HG03520 (cell line): Measurements from ENCODE around the gene LRFN4.

Experiments
- ATAC-seq: cut with Tn5 transposase; IDR thresholded peaks from one replicate; pipeline ENCODE4 v1.9.1; 2021; ENCODE audit warnings: mild to moderate bottlenecking, moderate library complexity; ENCODE audit not compliant: unreplicated experiment

The LRFN4 gene

DNA sequence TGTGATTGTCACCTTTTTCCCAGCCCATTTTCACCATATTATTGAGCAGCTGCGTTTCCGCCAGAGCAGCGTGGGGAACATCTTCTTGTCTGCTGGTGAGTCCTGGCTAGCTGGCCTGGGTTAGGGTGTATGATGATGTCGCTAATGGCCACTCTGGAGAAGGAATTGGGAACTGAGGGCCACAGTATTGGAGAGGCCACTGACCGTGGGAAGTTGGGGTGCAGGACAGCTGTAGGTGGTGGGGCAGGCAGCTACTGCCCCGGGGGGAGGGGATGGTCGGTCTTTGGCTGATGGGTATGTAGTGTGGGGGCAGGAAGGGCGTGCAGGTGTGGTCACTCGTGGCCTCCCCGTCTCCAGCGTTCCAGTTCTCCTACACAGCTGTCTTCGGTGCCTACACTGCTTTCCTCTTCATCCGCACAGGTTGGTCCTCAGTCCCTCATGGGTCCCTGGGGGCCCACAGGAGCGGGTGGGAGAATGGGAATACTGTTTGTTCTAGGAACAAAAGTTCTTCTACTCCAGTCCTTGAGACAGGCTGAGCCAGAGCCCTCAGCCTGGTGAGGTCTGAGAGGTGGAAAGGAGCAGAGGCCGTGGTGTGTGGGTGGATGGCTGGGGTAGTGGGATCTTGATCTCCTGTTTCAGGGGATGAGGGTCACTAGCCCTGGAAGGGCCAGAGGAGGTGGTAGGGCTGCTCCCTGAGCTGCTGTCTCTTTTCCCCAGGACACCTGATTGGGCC, 11.6 kb upstream of the LRFN4 start:
- no peak for ATAC-seq

DNA sequence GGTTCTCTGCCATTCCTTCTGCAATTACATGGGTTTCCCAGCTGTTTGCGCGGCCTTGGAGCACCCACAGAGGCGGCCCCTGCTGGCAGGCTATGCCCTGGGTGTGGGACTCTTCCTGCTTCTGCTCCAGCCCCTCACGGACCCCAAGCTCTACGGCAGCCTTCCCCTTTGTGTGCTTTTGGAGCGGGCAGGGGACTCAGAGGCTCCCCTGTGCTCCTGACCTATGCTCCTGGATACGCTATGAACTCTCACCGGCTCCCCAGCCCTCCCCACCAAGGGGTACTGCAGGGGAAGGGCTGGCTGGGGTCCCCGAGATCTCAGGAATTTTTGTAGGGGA, 11.0 kb upstream of the LRFN4 start:
- ATAC-seq, result no peak

DNA sequence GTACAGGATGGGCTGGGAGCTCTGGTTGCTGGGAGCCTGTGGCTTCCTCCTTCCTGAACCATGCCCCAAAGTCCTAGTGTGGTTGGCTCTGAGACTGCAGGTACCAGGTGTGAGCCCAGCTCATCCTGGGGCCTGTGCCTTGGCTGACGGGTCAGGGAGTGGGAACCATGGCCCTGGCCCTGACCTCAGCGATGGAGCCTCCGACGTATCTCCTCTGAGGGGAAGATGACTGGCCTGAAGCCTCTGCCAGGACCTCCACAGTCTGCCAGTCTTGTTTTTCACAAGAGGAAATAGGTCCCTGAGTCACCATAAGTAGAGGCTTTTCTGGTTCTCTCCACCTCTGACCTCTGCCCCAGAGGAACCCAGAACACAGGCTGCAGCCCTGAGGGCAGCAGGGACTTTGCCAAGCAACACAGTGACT, 10.2 kb upstream of the LRFN4 start:
- no peak for ATAC-seq

DNA sequence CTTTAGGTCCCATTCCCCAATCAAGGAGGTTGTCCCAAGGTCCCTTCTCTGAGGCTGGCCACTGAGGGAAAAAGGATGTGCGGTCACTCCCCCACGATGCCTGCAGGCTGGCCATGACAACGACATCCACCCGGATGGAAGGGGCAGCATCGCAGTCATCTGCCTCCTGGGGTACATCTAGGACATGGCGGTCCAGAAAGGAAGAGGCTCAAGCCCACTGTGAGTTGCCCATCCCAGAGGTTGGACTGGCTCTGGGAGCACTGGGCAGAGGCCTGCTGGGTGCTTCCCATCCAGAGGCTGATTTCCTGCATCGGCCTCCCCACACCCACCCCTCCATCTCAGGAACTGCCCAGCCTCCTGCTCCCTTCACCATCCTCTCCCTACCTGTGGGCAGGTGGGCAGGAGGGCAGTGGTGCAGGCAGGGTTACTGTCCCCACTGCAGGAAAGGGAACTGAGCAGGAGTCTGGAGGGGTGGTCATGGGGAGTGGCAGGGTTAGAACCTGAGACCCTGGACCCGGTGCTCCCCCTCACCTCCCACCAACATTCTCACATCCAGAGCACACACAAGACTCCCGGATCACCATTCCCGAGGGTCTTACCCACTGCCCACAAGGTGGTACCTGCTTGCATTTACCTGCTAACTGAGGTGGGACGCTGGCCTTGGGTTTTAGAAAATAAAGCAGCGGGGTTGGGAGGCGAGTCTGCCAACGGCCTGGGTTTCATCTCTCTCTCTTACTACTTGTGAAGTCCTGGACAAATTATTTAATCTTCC, 9.2 kb upstream of the LRFN4 start:
- ATAC-seq, result no peak

DNA sequence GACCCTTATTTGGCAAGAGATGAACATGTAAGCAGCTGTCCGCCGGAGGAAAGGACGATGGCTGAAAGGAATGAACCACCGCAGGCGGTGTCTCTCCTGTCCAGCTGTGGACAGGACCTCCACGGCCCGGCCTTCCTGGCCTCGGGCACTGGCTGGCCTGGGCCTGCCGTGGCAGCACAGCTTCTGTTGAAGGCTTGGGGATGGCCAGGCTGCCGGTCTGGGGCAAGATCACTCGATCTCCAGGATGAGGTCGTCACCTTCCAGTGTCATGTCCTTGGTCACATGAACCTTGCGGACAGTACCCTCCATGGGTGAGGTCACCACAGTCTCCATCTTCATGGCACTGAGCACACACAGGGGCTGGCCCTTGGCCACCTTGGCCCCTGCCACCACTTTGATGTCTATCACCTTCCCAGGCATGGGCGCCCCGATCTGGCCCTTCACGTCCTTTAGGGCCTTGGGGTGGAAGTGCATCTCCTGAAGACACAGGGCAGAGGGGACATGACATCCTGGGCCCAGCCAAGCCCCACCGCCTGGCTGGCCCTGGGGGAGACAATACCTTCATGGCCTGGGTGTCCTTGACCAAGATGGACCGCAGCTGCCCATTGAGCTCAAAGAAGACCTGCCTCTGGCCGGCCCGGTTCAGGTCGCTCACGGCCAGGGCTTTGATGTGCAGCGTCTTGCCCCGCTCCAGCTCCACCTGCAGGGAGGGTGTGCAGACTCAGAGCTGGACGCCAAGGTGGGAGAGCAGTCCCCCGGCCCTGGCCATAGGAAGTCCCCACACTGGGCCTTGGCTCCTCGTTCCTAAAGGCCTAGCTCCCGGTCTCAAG, 8.0 kb upstream of the LRFN4 start:
- ATAC-seq, result no peak

DNA sequence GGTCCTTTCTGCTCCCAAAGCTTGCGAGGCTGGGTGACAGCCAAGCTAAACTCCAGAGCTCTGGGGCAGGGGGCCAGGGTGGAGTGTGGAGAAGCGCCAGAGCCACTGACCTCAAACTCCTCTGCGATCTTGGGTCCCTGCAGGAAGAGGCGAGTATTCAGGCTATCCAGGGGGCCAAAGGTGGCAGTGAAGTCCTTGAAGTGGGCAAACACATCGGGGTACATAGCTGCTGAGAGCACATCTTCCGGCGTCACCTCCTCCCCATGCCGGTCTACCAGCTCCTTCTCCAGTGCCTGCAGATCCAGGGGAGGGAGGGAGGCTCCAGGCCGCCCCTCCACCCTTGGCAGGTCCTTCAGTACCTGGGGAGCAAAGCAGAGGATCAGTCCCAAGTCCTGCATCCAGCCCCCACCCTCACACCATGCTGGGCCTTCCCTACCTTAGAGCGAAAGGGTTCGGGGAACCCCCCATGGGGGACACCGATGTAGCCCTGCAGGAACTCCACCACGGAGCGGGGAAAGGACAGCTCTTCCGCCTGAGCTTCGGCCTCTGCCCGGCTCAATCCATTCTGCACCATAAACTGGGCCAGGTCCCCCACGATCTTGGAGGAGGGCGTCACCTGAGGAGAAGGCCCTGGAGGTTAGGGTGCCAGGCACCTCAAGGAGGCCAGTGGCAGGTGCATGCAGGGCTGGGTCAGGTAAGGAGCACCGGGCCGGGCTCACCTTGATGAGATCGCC, 7.2 kb upstream of the LRFN4 start:
- no peak for ATAC-seq

DNA sequence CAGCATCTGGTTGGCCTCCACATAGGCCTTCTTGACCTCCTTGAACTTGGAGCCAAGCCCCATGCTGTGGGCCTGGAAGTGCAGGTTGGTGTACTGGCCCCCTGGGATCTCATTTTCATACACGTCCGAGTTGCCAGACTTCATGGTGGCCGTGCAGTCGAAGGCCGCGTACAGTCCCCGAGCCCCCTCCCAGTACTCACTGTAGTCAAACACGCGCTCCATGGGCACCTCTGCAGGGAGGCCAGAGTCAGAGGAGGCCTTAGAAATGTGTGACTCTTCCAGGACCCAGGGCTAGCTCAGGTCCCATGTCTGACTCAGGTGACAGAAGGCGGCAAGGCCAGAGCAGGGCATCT, 6.7 kb upstream of the LRFN4 start:
- no peak for ATAC-seq

DNA sequence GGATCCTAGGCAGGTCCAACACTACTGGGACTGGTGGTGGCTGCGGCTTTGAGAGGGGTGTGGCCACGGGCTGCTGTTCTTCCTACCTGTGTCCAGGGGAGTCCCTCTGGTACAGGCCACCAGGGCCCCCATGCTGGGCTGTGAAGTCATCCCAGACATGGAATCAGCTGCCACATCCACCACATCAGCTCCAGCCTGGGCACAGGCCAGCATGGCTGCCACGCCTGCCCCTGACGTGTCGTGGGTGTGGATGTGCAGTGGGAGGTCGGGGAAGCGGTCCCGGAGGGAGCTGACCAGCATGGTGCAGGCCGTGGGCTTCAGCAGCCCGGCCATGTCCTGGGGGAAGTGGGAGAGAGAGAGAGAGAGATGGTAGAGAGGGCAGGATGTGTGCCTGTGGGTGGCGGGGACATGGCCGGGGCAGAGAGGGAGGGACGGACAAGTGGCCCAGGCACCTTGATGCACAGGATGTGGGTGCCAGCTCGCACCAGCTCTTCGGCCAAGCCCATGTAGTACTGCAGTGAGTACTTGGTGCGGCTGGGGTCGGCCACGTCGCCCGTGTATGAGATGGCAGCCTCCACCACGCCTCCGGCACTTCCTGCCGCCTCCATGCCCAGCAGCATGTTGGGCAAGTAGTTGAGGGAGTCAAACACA, 6.2 kb upstream of the LRFN4 start:
- ATAC-seq, result no peak

DNA sequence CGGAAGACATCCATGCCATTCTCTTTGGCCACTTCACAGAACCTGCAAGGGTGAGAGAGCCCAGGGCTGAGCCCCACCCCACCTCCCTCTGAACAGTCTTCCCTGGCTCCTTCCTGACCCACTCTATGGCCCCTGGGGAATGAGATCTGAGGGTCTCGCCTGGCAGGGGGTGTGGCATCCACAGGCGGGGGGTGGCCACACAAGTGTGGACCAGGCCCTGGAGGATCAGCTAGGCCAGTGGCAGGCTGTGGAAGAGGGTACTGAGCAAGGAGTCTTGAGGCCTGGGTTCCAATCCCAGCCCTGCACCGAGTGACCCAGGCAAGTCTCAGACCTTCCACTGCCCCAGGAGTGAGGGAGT, 5.6 kb upstream of the LRFN4 start:
- no peak for ATAC-seq

DNA sequence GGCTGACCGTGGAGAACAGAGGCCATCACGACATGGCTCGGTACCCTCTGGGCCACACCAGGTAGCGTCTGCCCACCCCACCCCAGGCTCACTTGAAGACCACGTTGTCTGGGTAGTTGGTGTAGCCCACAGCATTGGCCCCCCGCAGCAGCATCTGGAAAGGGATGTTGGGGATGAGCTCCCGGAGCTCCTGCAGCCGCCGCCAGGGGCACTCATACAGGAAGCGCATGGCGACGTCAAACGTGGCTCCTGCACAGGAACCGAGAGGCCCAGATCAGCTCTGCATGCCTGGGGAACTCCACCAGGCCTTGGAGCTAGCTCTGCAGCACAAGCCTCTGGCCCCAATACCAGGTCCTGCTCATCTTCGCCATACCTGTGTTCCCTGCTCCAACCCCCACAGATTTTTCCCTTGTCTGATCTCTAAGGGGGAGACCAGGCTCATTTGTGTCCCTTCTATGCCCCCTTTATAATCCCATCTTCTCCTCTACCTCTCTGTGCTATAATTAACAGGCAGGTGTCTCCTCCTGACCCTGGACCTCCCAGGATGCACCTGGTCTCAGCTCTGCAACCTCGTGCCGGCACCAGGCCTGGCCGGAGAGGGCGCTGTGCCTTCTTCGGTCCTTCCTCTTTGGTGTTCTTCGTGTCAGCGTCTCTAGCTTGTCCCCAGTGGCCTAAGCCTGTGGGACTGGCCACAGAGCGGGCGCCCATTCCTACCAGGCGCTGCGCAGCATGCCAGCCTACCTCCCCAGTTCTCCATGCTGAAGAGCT, 5.0 kb upstream of the LRFN4 start:
- no peak for ATAC-seq

DNA sequence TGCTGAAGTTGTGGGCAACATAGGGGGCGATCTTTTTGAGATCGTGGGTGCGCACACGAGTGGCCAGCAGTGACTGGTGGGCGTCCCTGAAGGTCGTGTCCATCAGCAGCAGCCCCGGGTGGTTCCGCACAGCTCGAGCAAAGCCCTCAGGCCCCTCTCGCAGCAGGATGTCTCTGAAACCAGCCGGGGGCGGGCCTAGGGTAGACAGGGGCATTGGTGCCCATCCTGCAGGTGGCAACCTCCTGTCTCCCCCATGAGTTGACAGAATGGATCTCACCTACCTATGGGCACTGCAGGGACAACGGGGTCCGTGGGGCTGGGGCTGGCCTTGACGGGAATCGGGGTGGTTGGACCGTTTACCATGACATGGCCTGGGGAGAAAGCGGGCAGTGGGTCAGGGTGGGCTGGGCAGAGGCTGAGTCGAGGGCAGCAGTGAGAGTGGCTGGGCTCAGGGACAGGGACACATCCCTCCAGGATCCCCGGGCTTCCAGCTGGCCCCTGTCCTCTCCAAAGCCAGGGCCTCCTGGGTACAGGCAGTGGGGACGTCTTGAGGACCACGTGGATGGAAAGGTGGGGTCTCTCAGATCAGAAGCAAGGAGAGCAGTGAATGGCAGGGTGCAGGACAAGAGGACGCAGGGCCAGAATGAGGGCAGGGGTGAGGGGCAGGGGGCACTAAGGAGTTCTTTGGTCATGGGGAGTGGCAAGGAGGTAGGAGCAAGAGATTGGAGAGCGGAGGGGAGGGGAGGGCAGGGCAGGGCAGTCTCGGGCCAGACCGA, 4.2 kb upstream of the LRFN4 start:
- ATAC-seq, result no peak

DNA sequence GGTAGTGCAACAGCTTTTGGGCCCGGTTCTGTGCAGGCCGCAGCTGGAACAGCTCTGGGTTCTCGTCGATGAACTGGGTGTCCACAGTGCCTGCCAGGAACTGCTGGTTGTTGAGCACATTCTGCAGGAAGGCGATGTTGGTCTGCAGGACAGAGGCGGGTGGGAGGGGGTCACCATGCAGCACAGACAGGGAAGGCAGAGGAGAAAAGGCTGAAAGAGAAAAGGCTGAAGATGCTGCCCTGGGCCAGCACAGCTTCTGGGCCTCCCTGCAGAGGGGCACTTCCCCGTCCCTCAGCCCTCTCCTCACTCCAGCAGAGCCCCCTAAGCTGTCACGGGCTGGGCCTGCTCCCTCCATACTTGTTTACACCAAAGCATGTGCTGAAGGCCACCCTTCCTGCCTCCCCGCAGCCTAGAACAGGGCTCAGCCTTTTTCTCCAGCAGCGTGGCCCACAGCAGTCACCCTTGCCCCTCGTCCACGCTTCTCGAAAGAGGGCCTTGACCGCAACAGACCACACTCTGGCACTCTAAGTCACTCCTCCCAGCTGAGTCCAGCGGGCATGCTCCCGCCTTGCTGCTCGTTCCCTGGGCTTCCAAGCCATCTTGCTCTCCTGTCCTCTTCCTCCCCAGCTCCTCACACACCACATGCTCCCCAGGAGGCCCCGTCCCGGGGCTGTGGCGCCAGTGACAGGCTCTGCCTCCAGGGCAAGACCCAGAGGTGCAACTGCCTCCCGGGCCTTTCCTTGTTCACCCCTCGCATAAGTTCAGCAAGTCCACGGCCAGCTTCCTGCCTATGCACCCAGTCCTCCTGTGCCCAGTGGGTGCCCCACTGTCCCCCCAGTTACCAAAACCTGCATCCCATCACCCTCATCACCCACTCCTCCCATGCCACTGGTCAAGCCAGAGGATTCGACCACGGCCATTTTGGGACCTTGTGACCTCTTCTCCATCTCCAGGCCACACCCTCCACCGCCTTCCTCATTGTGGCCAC, 3.3 kb upstream of the LRFN4 start:
- no peak for ATAC-seq

DNA sequence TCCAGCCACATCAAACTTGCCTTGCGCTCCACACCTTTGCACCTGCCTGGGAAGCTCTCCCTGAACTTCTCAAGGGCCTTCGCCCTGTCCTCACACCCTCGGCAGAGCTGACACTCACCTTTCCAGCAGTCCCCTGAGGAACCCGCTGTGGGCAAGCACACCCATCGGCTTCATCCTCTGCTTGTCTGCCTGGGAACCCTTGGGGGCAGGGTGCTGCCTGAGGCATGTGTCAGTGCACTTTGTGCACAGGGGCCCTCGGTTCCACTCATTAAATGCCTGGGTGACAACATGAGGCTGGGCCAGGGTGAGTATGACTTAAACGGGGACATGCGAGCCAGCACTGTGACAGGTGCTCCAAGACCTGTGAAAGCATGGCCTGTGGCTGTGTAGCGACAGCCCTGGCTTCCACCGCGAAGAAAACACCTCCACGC, 2.6 kb upstream of the LRFN4 start:
- no peak for ATAC-seq

DNA sequence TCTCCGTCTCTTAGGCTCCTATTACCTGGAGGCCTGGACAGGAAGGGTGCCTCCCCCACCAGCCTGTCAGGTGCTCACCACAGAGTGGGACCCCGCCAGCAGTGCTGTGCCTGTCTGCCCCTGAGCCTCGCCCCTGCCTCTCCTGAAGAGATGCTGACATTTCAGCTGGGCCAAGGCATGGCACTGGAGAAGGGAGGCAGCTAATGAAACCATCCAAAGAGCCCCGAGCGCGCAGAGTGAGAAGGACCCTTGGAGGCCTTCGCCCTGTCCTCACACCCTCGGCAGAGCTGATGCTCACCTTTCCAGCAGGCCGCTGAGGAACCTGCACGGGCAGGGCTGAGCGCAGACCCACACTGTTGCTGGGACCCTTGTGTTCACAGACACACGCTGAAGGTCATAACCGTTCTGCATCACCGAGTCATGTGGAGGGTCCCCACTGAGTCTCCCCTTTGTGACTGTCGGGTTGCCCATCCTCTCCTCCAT, 2.1 kb upstream of the LRFN4 start:
- ATAC-seq, result no peak

DNA sequence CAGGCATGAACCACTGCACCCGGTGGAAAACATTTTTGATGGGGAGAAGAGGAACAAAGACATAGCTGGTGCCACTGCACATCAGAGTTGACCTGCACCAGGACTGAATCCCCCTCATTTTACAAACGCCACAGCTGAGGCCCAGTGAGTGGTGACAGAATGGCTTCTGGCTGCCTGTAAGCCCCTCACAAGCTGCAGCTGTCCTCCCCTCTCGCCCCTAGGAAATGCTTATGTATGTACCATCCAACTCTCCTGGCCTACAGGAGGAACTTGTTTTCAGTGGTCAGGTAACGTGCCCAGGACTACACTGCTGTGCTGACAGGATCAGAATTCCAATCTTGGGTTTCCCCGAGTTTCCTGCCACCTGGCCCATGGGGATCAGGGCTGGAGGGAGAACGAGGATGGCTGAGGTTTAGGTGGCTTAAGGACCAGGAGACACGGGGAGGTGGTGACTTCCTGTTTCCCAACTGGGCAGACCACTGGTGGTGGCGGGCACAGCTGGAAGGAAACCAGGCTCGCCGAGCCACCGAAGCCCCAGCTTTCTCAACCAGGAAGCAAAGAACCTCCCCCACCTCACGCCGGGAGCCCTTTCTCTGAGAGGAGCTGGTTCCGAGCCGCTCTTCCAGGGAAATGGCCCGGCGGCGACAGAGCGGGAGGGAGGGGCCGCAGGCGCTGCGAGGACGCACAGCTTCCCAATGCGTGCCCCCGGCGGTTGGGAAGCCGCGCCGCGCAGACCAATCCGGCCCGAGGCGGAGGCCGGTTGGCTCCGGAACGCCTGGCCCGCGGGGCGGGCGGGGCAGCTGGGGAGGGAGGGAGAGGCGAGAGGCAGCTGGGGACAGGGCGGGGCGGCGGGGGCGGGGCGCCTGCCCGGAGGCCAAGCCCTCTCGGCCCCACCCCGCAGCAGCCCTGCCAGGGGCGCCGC, 1.0 kb upstream of the LRFN4 start:
- ATAC-seq, result peak; percentile 59

DNA sequence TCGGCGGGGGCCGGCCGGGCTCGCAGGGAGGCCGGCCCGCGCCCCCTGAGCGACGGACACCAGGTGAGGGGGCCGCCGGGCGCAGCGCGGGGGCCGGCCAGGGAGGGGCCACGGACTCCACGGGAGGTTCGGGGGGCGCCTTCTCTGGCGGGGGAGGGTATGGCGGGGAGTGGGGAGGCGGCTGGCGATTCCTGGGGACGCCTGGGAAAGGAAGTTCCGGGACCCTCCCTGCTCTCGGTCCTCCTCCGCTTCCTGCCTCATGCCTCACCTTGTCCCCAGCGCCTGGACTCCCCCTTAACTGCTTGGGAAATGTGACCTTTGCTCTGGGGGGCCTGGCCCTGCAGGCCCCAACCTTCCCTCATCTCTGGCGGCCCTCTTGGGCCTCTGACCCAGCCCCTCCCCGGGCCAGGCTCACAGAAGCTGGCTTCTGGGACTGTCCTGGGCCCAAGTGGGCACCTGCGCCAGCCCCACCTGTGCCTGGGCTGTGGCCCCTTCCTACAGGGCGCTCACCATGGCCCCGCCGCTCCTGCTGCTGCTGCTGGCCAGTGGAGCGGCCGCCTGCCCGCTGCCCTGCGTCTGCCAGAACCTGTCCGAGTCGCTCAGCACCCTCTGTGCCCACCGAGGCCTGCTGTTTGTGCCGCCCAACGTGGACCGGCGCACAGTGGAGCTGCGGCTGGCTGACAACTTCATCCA, 516 bp downstream of the LRFN4 start:
- ATAC-seq, result no peak

DNA sequence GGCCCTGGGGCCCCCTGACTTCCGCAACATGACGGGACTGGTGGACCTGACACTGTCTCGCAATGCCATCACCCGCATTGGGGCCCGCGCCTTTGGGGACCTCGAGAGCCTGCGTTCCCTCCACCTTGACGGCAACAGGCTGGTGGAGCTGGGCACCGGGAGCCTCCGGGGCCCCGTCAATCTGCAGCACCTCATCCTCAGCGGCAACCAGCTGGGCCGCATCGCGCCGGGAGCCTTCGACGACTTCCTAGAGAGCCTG, 992 bp downstream of the LRFN4 start:
- ATAC-seq, result no peak
